ENCODE results near the gene ANKRD52.

The ANKRD52 gene

DNA sequence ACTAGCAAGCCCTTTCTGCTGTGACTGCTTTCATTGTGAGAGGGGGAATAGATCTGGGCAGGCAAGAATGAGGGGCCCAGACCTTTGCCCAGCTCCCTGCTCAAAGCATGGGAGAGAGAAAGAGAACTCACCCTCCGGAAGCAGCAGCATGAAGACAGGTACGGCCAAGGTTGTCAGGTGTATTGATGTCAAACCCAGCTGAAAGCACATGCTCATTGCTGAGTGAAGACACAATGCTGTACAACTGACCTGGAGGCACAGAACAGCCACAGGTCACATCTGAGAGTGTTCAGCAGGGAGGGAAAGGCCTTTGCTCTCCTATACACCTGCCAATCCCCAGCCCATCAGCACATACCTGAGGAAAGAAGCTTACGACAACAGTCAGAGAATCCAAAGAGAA is 5.5 kb downstream of the ANKRD52 start:
- Histone ChIP-seq H2AFZ (ENCODE audit: low read length) (no peak overlapping the region), H3K27ac (replicated peaks; ENCODE audit: low read length) (no peak overlapping the region), H2BK120ac (ENCODE audit: low read depth, low read length) (no peak overlapping the region), H3K23ac (ENCODE audit: low read depth, low read length, poor library complexity) (no peak overlapping the region), H3K4me3 (ENCODE audit: low read length in 2 of 2) (no peak overlapping the region), H3K9ac (ENCODE audit: low read depth, low read length, poor library complexity) (no peak overlapping the region), H3K9me3 (replicated peaks in 1 of 2; ENCODE audit: control insufficient read depth in 2 of 2, insufficient read depth in 1 of 2, low read depth in 1 of 2, low read length in 2 of 2) (no peaks in the 10 kb centered on the region), H3K36me3 (replicated peaks in 1 of 2; ENCODE audit: control insufficient read depth in 2 of 2, insufficient read depth in 2 of 2, low read length in 2 of 2) (peaks cover 61 to 95% of the 10 kb centered on the region in 2 donors), H2BK12ac (ENCODE audit: low read length) (no peak overlapping the region), H3K18ac (ENCODE audit: low read length) (no peak overlapping the region), H3K79me1 (ENCODE audit: low read depth, low read length) (peaks cover 8% of the 10 kb centered on the region), H3K4me1 (ENCODE audit: control insufficient read depth in 2 of 2, insufficient read depth in 1 of 2, low read depth in 1 of 2, low read length in 2 of 2) (peaks cover 8% of the 10 kb centered on the region in 2 donors), H3K4ac (ENCODE audit: low read length) (no peak overlapping the region), H2BK5ac (ENCODE audit: low read length) (no peak overlapping the region), H2AK5ac (ENCODE audit: low read depth, low read length) (no peak overlapping the region), H4K8ac (ENCODE audit: low read depth, low read length) (no peak overlapping the region), H3K14ac (ENCODE audit: low read length) (no peak overlapping the region), H2BK15ac (ENCODE audit: low read length) (no peak overlapping the region), H4K91ac (ENCODE audit: low read depth, low read length, poor library complexity) (no peak overlapping the region), H3K27me3 (ENCODE audit: control insufficient read depth in 3 of 3, insufficient read depth in 3 of 3, low read depth in 1 of 3, low read length in 3 of 3) (no peaks in the 10 kb centered on the region), H3K4me2 (ENCODE audit: insufficient read depth, low read length, poor library complexity, severe bottlenecking) (no peak overlapping the region)
- no peak for DNase-seq (ENCODE audit: low spot score)
- no CpG with 5 or more reads among the region's 3 CpGs for WGBS, 2 donors (ENCODE audit: extremely low coverage in 2 of 2, insufficient read length in 2 of 2, insufficient replicate concordance in 1 of 2)

- H2BK120ac ChIP-seq (ENCODE audit: low read depth, low read length), result no peak overlapping the region
- no peak overlapping the region for H3K4me2 ChIP-seq (ENCODE audit: insufficient read depth, low read length, poor library complexity, severe bottlenecking)
- no peaks in the 10 kb centered on the region for H3K79me1 ChIP-seq (ENCODE audit: low read depth, low read length)
- no peak overlapping the region for H3K14ac ChIP-seq (ENCODE audit: low read length)
- no peak overlapping the region for H4K91ac ChIP-seq (ENCODE audit: low read depth, low read length, poor library complexity)
- H3K27ac ChIP-seq (replicated peaks; ENCODE audit: low read length), result no peak overlapping the region
- H2BK5ac ChIP-seq (ENCODE audit: low read length), result no peak overlapping the region
- no peaks in the 10 kb centered on the region for H3K4me1 ChIP-seq (ENCODE audit: control insufficient read depth in 2 of 2, insufficient read depth in 1 of 2, low read depth in 1 of 2, low read length in 2 of 2)
- no peak overlapping the region for H2BK15ac ChIP-seq (ENCODE audit: low read length)
- H2BK12ac ChIP-seq (ENCODE audit: low read length), result no peak overlapping the region
- peaks cover 0 to 2% of the 10 kb centered on the region in 2 donors for H3K9me3 ChIP-seq (replicated peaks in 1 of 2; ENCODE audit: control insufficient read depth in 2 of 2, insufficient read depth in 1 of 2, low read depth in 1 of 2, low read length in 2 of 2)
- WGBS, 2 donors (ENCODE audit: extremely low coverage in 2 of 2, insufficient read length in 2 of 2, insufficient replicate concordance in 1 of 2), result no CpG with 5 or more reads among the region's 8 CpGs
- no peak overlapping the region for H3K23ac ChIP-seq (ENCODE audit: low read depth, low read length, poor library complexity)
- H2AK5ac ChIP-seq (ENCODE audit: low read depth, low read length), result no peak overlapping the region
- peaks cover 67 to 97% of the 10 kb centered on the region in 2 donors for H3K36me3 ChIP-seq (replicated peaks in 1 of 2; ENCODE audit: control insufficient read depth in 2 of 2, insufficient read depth in 2 of 2, low read length in 2 of 2)
- no peak overlapping the region for H2AFZ ChIP-seq (ENCODE audit: low read length)
- H4K8ac ChIP-seq (ENCODE audit: low read depth, low read length), result no peak overlapping the region
- H3K4me3 ChIP-seq (ENCODE audit: low read length in 2 of 2), result no peak overlapping the region
- no peak overlapping the region for H3K4ac ChIP-seq (ENCODE audit: low read length)
- DNase-seq (ENCODE audit: low spot score), result no peak
- H3K27me3 ChIP-seq (ENCODE audit: control insufficient read depth in 3 of 3, insufficient read depth in 3 of 3, low read depth in 1 of 3, low read length in 3 of 3), result no peaks in the 10 kb centered on the region
- H3K9ac ChIP-seq (ENCODE audit: low read depth, low read length, poor library complexity), result no peak overlapping the region
- H3K18ac ChIP-seq (ENCODE audit: low read length), result no peak overlapping the region
These were observed 9.5 kb downstream of the ANKRD52 start for GRCh38 chr12:56248711-56249110.

GRCh38 chr12:56247923-56248322 is 10.3 kb downstream of the ANKRD52 start:
- peak overlapping the region in 1 of 2 donors; percentile 32 for H3K4me3 ChIP-seq (ENCODE audit: low read length in 2 of 2)
- H2BK12ac ChIP-seq (ENCODE audit: low read length), result no peak overlapping the region
- no peak overlapping the region for H3K18ac ChIP-seq (ENCODE audit: low read length)
- H2AFZ ChIP-seq (ENCODE audit: low read length), result no peak overlapping the region
- no peak overlapping the region for H2BK15ac ChIP-seq (ENCODE audit: low read length)
- no peak overlapping the region for H2BK5ac ChIP-seq (ENCODE audit: low read length)
- no CpG with 5 or more reads among the region's 16 CpGs for WGBS, 2 donors (ENCODE audit: extremely low coverage in 2 of 2, insufficient read length in 2 of 2, insufficient replicate concordance in 1 of 2)
- H3K9me3 ChIP-seq (replicated peaks in 1 of 2; ENCODE audit: control insufficient read depth in 2 of 2, insufficient read depth in 1 of 2, low read depth in 1 of 2, low read length in 2 of 2), result peaks cover 0 to 2% of the 10 kb centered on the region in 2 donors
- peak overlapping the region; percentile 74 for H3K9ac ChIP-seq (ENCODE audit: low read depth, low read length, poor library complexity)
- H2BK120ac ChIP-seq (ENCODE audit: low read depth, low read length), result no peak overlapping the region
- no peaks in the 10 kb centered on the region for H3K79me1 ChIP-seq (ENCODE audit: low read depth, low read length)
- no peak overlapping the region for H3K27ac ChIP-seq (replicated peaks; ENCODE audit: low read length)
- peaks cover 67 to 97% of the 10 kb centered on the region in 2 donors for H3K36me3 ChIP-seq (replicated peaks in 1 of 2; ENCODE audit: control insufficient read depth in 2 of 2, insufficient read depth in 2 of 2, low read length in 2 of 2)
- H3K4me1 ChIP-seq (ENCODE audit: control insufficient read depth in 2 of 2, insufficient read depth in 1 of 2, low read depth in 1 of 2, low read length in 2 of 2), result no peaks in the 10 kb centered on the region
- no peaks in the 10 kb centered on the region for H3K27me3 ChIP-seq (ENCODE audit: control insufficient read depth in 3 of 3, insufficient read depth in 3 of 3, low read depth in 1 of 3, low read length in 3 of 3)
- DNase-seq (ENCODE audit: low spot score), result no peak
- no peak overlapping the region for H4K91ac ChIP-seq (ENCODE audit: low read depth, low read length, poor library complexity)
- H4K8ac ChIP-seq (ENCODE audit: low read depth, low read length), result peak overlapping the region; percentile 17
- no peak overlapping the region for H3K14ac ChIP-seq (ENCODE audit: low read length)
- H2AK5ac ChIP-seq (ENCODE audit: low read depth, low read length), result no peak overlapping the region
- H3K4ac ChIP-seq (ENCODE audit: low read length), result no peak overlapping the region
- peak overlapping the region; percentile 32 for H3K23ac ChIP-seq (ENCODE audit: low read depth, low read length, poor library complexity)
- H3K4me2 ChIP-seq (ENCODE audit: insufficient read depth, low read length, poor library complexity, severe bottlenecking), result no peak overlapping the region

- Histone ChIP-seq H3K36me3 (replicated peaks in 1 of 2; ENCODE audit: control insufficient read depth in 2 of 2, insufficient read depth in 2 of 2, low read length in 2 of 2) (peaks cover 76 to 97% of the 10 kb centered on the region in 2 donors), H4K8ac (ENCODE audit: low read depth, low read length) (no peak overlapping the region), H3K4ac (ENCODE audit: low read length) (no peak overlapping the region)
These were observed 13.7 kb downstream of the ANKRD52 start for GRCh38 chr12:56244494-56244893.

More at GRCh38 chr12:56244494-56244893, 13.7 kb downstream of the ANKRD52 start:
- Histone ChIP-seq H3K27me3 (ENCODE audit: control insufficient read depth in 3 of 3, insufficient read depth in 3 of 3, low read depth in 1 of 3, low read length in 3 of 3) (no peaks in the 10 kb centered on the region), H3K23ac (ENCODE audit: low read depth, low read length, poor library complexity) (no peak overlapping the region), H3K27ac (replicated peaks; ENCODE audit: low read length) (no peak overlapping the region), H3K4me3 (ENCODE audit: low read length in 2 of 2) (peak overlapping the region in 1 of 2 donors; percentile 38), H2BK5ac (ENCODE audit: low read length) (no peak overlapping the region), H3K4me1 (ENCODE audit: control insufficient read depth in 2 of 2, insufficient read depth in 1 of 2, low read depth in 1 of 2, low read length in 2 of 2) (no peaks in the 10 kb centered on the region), H2AK5ac (ENCODE audit: low read depth, low read length) (no peak overlapping the region), H3K79me1 (ENCODE audit: low read depth, low read length) (peaks cover 4% of the 10 kb centered on the region), H3K9me3 (replicated peaks in 1 of 2; ENCODE audit: control insufficient read depth in 2 of 2, insufficient read depth in 1 of 2, low read depth in 1 of 2, low read length in 2 of 2) (peaks cover 5 to 7% of the 10 kb centered on the region in 2 donors), H2AFZ (ENCODE audit: low read length) (no peak overlapping the region), H3K4me2 (ENCODE audit: insufficient read depth, low read length, poor library complexity, severe bottlenecking) (no peak overlapping the region), H3K9ac (ENCODE audit: low read depth, low read length, poor library complexity) (no peak overlapping the region), H2BK15ac (ENCODE audit: low read length) (no peak overlapping the region), H4K91ac (ENCODE audit: low read depth, low read length, poor library complexity) (no peak overlapping the region), H2BK120ac (ENCODE audit: low read depth, low read length) (no peak overlapping the region), H3K18ac (ENCODE audit: low read length) (no peak overlapping the region), H2BK12ac (ENCODE audit: low read length) (no peak overlapping the region), H3K14ac (ENCODE audit: low read length) (no peak overlapping the region)
- DNase-seq (ENCODE audit: low spot score), result no peak
- WGBS, 2 donors (ENCODE audit: extremely low coverage in 2 of 2, insufficient read length in 2 of 2, insufficient replicate concordance in 1 of 2), result no CpG with 5 or more reads among the region's 14 CpGs

Data from neuronal stem cell (in vitro differentiated cells).